ENCODE data around the gene XKR7.

GRCh38 chr20:32013326-32013725 lies 45.4 kb downstream of the XKR7 start:
- TF ChIP-seq CTCF (IDR thresholded peaks at IDR 0.05) (no peak), POLR2A (IDR thresholded peaks at IDR 0.05) (no peak), EP300 (IDR thresholded peaks at IDR 0.05) (no peak)
